ENCODE measurements around the gene INTS14. TPM values are rescaled to one million over a fixed set of nuclear protein-coding genes. Genes with fewer than 3 reads are reported as not detected.
A peak's percentile ranks its signal among the peaks of the same experiment; 100 is the strongest.

Gene INTS14
- total and polyA plus RNA-seq, 2 of the 8 experiments (the other 6 are each of a cell fraction or from before 2014, with no cell fraction given), result 33.1 to 33.7 TPM

DNA sequence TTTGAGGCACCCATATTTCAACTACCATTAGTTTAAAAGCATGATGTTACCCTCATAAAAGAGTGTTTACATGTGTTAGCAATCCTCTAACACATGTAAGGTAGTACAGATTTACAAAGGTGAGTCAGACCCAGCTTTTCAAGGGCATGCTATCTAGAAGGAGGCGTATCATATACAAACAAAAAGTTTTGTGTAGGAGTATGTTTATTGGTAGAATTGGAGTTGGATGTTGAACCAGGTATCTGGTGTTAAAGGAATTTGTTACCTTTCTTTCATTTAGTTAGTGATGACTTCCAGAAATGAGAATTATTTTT is 78.2 kb downstream of the INTS14 start:
- peaks cover 36 to 67% of the 10 kb centered on the region in 2 experiments for H3K79me2 ChIP-seq (ENCODE audit: control insufficient read depth in 1 of 2, insufficient read depth in 2 of 2, low read length in 2 of 2)
- no peak overlapping the region; a peak in 1 of 7 replicates for H3K9ac ChIP-seq (replicated peaks in 1 of 4; ENCODE audit: extremely low read depth in 1 of 4, low read depth in 3 of 4, low read length in 3 of 4)
- no peak for TF ChIP-seq JUN (IDR thresholded peaks at IDR 0.05; ENCODE audit: low read depth, low read length)
- no peak for TF ChIP-seq SP1 (IDR thresholded peaks at IDR 0.05; ENCODE audit: low read depth, low read length)
- no peak for TF ChIP-seq RXRA (IDR thresholded peaks at IDR 0.05; ENCODE audit: insufficient read depth, low read depth, low read length)
- TF ChIP-seq YY1 (IDR thresholded peaks at IDR 0.05; ENCODE audit: low read depth, low read length), result no peak
- no peak for TF ChIP-seq NANOG (IDR thresholded peaks at IDR 0.05; ENCODE audit: insufficient read depth, low read depth, low read length, poor library complexity, severe bottlenecking)
- TF ChIP-seq TAF7 (optimal IDR thresholded peaks at IDR 0.05; ENCODE audit: borderline replicate concordance, low read depth, low read length), result no peak
- no peak for TF ChIP-seq CHD1 (IDR thresholded peaks at IDR 0.05; ENCODE audit: low read depth, low read length)
- TF ChIP-seq RBBP5 (IDR thresholded peaks at IDR 0.05; ENCODE audit: borderline replicate concordance, low read depth, low read length), result no peak
- no peak for TF ChIP-seq GTF2F1 (IDR thresholded peaks at IDR 0.05; ENCODE audit: borderline replicate concordance, low read depth, low read length)
- TF ChIP-seq CEBPB (IDR thresholded peaks at IDR 0.05; ENCODE audit: low read depth, low read length), result no peak
- no peak for TF ChIP-seq RNF2 (IDR thresholded peaks at IDR 0.05; ENCODE audit: borderline replicate concordance, low read depth, low read length, missing control alignments, poor library complexity, severe bottlenecking)
- no peak for TF ChIP-seq ZNF274 (IDR thresholded peaks at IDR 0.05; ENCODE audit: borderline replicate concordance, extremely low read depth, low read length)
- TF ChIP-seq TEAD4 (IDR thresholded peaks at IDR 0.05; ENCODE audit: low read depth, low read length), result no peak
- no peak for TF ChIP-seq RFX5 (IDR thresholded peaks at IDR 0.05; ENCODE audit: borderline replicate concordance, low read depth, low read length)
- no peak for TF ChIP-seq CREB1 (IDR thresholded peaks at IDR 0.05)

More for the DNA sequence above, 78.2 kb downstream of the INTS14 start:
- Histone ChIP-seq H3K14ac (ENCODE audit: insufficient read length) (no peak overlapping the region), H3K4me2 (ENCODE audit: insufficient read depth in 1 of 2, low read depth in 2 of 2, low read length in 2 of 2) (peak overlapping the region in 1 of 2 experiments; percentile 55; a peak in 1 of 4 replicates), H4K20me1 (replicated peaks in 1 of 2; ENCODE audit: control insufficient read depth in 1 of 2, insufficient read depth in 2 of 2, low read length in 2 of 2) (peaks cover 16 to 19% of the 10 kb centered on the region in 2 experiments), H3K79me1 (ENCODE audit: low read depth, low read length) (peaks cover 8% of the 10 kb centered on the region; the same call in 1 of the 2 replicates), H2BK20ac (ENCODE audit: low read length) (no peak overlapping the region), H3K36me3 (ENCODE audit: control insufficient read depth in 2 of 4, insufficient read depth in 4 of 4, low read length in 3 of 4) (peaks cover 0 to 3% (median 0%) of the 10 kb centered on the region in 4 experiments; a peak in 2 of 8 replicates), H4K8ac (ENCODE audit: extremely low read depth, insufficient read depth, low read length) (no peak overlapping the region), H2BK5ac (ENCODE audit: low read depth, low read length) (no peak overlapping the region), H4K5ac (ENCODE audit: insufficient read length, low read depth, low read length) (no peak overlapping the region), H4K91ac (replicated peaks; ENCODE audit: insufficient read length, low read length) (no peak overlapping the region), H3K27ac (ENCODE audit: low read depth, low read length) (no peak overlapping the region), H3K18ac (ENCODE audit: extremely low read depth, low read length) (no peak overlapping the region), H2AK5ac (ENCODE audit: low read depth, low read length) (no peak overlapping the region), H2BK12ac (ENCODE audit: low read depth, low read length) (no peak overlapping the region), H2BK120ac (replicated peaks; ENCODE audit: low read depth, low read length) (no peak overlapping the region), H3K56ac (replicated peaks; ENCODE audit: insufficient read length, low read depth, low read length) (no peak overlapping the region), H2BK15ac (ENCODE audit: low read length) (no peak overlapping the region), H3K4me1 (replicated peaks in 1 of 4; ENCODE audit: control insufficient read depth in 3 of 4, insufficient read depth in 4 of 4, low read length in 3 of 4) (peaks cover 4 to 14% (median 8%) of the 10 kb centered on the region in 4 experiments), H2AFZ (ENCODE audit: low read length) (no peak overlapping the region), H3K4ac (replicated peaks; ENCODE audit: insufficient read length, low read depth, low read length) (no peak overlapping the region), H3K4me3 (ENCODE audit: extremely low read depth in 1 of 4, insufficient read depth in 2 of 4, low read depth in 3 of 4, low read length in 4 of 4) (peak overlapping the region in 1 of 4 experiments; percentile 10; a peak in 1 of 8 replicates), H3K27me3 (replicated peaks in 1 of 4; ENCODE audit: control insufficient read depth in 3 of 4, extremely low read depth in 1 of 4, insufficient read depth in 3 of 4, low read length in 3 of 4) (no peaks in the 10 kb centered on the region), H3K23me2 (ENCODE audit: low read depth, low read length) (peaks cover 2% of the 10 kb centered on the region; the same call in 1 of the 2 replicates), H3K9me3 (ENCODE audit: insufficient read depth in 2 of 2, low read depth in 1 of 2, low read length in 1 of 2) (no peaks in the 10 kb centered on the region), H3K23ac (ENCODE audit: insufficient read length) (no peak overlapping the region)
- WGBS, 2 experiments (ENCODE audit: extremely low coverage in 1 of 2, insufficient coverage in 1 of 2, insufficient read length in 1 of 2, insufficient replicate concordance in 2 of 2, low coverage in 1 of 2, low lambda C conversion rate in 2 of 2, missing lambda C conversion rate in 1 of 2), result 83% methylated on average over 1 of the region's 1 CpG; no CpG with 5 or more reads in 1 of the 2 experiments
- ChIA-PET POLR2A (ENCODE audit: partially characterized antibody) (no interaction called here), CTCF (ENCODE audit: partially characterized antibody) (no interaction called here)
- FAIRE-seq, result no peak
- DNase-seq (ENCODE audit: low read depth in 1 of 2, low spot score in 2 of 2), result no peak
